ENCODE measurements around the gene DNAJB8. TPM values are rescaled to one million over a fixed set of nuclear protein-coding genes. Genes with fewer than 3 reads are reported as not detected.

The DNAJB8 gene
- total and polyA plus RNA-seq, 12 donors: not detected

GRCh38 chr3:128429751-128430150 lies 36.9 kb downstream of the DNAJB8 start:
- Histone ChIP-seq H3K36me3 (no peaks in the 10 kb centered on the region), H3K9me3 (no peaks in the 10 kb centered on the region), H3K4me1 (peaks cover 5 to 29% (median 14%) of the 10 kb centered on the region in 9 donors), H3K27me3 (peaks cover 12 to 62% (median 45%) of the 10 kb centered on the region in 7 donors), H3K27ac (no peak overlapping the region), H3K4me3 (no peak overlapping the region)
- no peak for DNase-seq
- WGBS, 2 donors: 92 to 95% methylated on average over 8 of the region's 8 CpGs
- intact Hi-C loops (cut with DNase I): loop anchor here in 9 of 10 donors (5.0 to 10.0 kb wide), 8 partner anchors 48 to 335 kb away; no protein-coding TSS in a partner anchor
- ATAC-seq: no peak
- TF ChIP-seq CTCF (IDR thresholded peaks at IDR 0.05): no peak

GRCh38 chr3:128429275-128429674 lies 37.4 kb downstream of the DNAJB8 start:
- intact Hi-C loops (cut with DNase I): loop anchor here in 9 of 10 donors (5.0 to 10.0 kb wide), 8 partner anchors 48 to 334 kb away; no protein-coding TSS in a partner anchor
- Histone ChIP-seq H3K27me3 (peaks cover 12 to 61% (median 42%) of the 10 kb centered on the region in 7 donors), H3K27ac (no peak overlapping the region), H3K4me1 (peaks cover 5 to 29% (median 14%) of the 10 kb centered on the region in 9 donors), H3K36me3 (no peaks in the 10 kb centered on the region), H3K4me3 (no peak overlapping the region), H3K9me3 (no peaks in the 10 kb centered on the region)
- no peak for TF ChIP-seq CTCF (IDR thresholded peaks at IDR 0.05)
- ATAC-seq (no peak), DNase-seq (no peak)
- 94% methylated on average over 15 of the region's 15 CpGs for WGBS, 2 donors

- ATAC-seq: no peak
- Histone ChIP-seq H3K27me3 (peaks cover 8 to 50% (median 37%) of the 10 kb centered on the region in 7 donors), H3K9me3 (no peaks in the 10 kb centered on the region), H3K4me1 (peaks cover 5 to 27% (median 14%) of the 10 kb centered on the region in 9 donors), H3K27ac (no peak overlapping the region), H3K36me3 (no peaks in the 10 kb centered on the region), H3K4me3 (no peak overlapping the region)
- no peak for TF ChIP-seq CTCF (IDR thresholded peaks at IDR 0.05)
- intact Hi-C loops (cut with DNase I): loop anchor here in 9 of 10 donors (2.0 to 10.0 kb wide), 11 partner anchors 49 to 333 kb away; no protein-coding TSS in a partner anchor
- WGBS, 2 donors: 94 to 96% methylated on average over 19 of the region's 19 CpGs
- no peak for DNase-seq
These were observed 38.5 kb downstream of the DNAJB8 start for GRCh38 chr3:128427872-128428822.

- Histone ChIP-seq H3K36me3 (no peaks in the 10 kb centered on the region), H3K27me3 (peaks cover 0 to 41% (median 29%) of the 10 kb centered on the region in 7 donors), H3K4me3 (no peak overlapping the region), H3K9me3 (no peaks in the 10 kb centered on the region), H3K4me1 (peaks cover 0 to 20% (median 9%) of the 10 kb centered on the region in 9 donors), H3K27ac (no peak overlapping the region)
- intact Hi-C loops (cut with DNase I): loop anchor here in 9 of 10 donors (2.0 to 10.0 kb wide), 11 partner anchors 50 to 333 kb away; no protein-coding TSS in a partner anchor
- DNase-seq (no peak), ATAC-seq (peak in 1 of 8 donors; percentile 5)
- TF ChIP-seq CTCF (IDR thresholded peaks at IDR 0.05): no peak
- 92% methylated on average over 15 of the region's 15 CpGs for WGBS, 2 donors
These were observed 39.4 kb downstream of the DNAJB8 start for GRCh38 chr3:128427175-128427857.
